ENCODE measurements around the gene AKNAD1. TPM values are rescaled to one million over a fixed set of nuclear protein-coding genes. Genes with fewer than 3 reads are reported as not detected.

AKNAD1 gene
- total RNA-seq, 1 donor from 2014 or later: not detected

DNA sequence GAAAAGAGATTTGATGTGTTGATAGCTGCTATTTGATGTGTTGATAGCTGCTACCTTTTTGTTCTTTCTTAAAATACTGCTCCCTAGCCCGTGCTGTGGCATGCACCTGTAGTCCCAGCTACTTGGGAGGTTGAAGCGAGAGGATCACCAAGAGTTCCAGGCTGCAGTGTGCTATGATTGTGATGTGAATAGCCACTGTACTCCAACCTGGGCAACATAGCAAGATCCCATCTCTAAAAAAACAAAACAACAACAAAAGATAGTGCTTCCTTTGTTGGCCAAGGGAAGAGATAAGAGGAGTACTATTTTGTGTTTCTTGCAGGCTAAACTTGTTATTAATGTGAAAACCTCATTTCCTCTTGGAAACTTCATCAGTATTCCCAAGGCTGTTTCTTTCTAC lies 25.9 kb upstream of the AKNAD1 start:
- TF ChIP-seq, protein P1, sequence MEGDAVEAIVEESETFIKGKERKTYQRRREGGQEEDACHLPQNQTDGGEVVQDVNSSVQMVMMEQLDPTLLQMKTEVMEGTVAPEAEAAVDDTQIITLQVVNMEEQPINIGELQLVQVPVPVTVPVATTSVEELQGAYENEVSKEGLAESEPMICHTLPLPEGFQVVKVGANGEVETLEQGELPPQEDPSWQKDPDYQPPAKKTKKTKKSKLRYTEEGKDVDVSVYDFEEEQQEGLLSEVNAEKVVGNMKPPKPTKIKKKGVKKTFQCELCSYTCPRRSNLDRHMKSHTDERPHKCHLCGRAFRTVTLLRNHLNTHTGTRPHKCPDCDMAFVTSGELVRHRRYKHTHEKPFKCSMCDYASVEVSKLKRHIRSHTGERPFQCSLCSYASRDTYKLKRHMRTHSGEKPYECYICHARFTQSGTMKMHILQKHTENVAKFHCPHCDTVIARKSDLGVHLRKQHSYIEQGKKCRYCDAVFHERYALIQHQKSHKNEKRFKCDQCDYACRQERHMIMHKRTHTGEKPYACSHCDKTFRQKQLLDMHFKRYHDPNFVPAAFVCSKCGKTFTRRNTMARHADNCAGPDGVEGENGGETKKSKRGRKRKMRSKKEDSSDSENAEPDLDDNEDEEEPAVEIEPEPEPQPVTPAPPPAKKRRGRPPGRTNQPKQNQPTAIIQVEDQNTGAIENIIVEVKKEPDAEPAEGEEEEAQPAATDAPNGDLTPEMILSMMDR (IDR thresholded peaks at IDR 0.05; ENCODE audit: borderline replicate concordance): no peak
- Histone ChIP-seq H3K36me3 (no peaks in the 10 kb centered on the region), H3K4me3 (no peak overlapping the region), H3K27me3 (ENCODE audit: low read depth) (no peaks in the 10 kb centered on the region), H3K9me3 (replicated peaks) (no peaks in the 10 kb centered on the region), H3K27ac (replicated peaks) (no peak overlapping the region), H3K4me1 (peaks cover 3% of the 10 kb centered on the region)
- intact Hi-C loops (cut with micrococcal nuclease): no loop called here
- DNase-seq: no peak

DNA sequence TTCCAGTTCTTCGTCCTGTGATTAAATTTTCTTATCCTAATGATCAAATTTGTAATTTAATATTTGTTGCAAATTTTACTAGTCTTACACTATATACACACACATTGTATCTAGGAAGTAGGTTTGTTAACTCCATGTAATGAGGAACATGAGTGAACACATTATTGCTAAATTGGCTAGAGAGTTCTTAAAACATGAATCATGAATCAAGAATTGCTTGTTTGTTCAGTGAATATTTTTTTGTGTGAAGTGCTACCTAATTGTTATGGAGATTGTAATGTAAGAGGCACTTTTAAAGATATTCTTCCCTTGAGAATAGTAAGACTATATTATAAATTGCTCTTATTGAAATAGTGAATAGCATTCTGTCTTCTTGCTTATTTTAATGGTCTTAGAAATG lies 24.5 kb upstream of the AKNAD1 start:
- H3K27me3 ChIP-seq (ENCODE audit: low read depth): no peaks in the 10 kb centered on the region
- intact Hi-C loops (cut with micrococcal nuclease): no loop called here
- no peak overlapping the region for H3K27ac ChIP-seq (replicated peaks)
- no peak overlapping the region for H3K4me3 ChIP-seq
- H3K36me3 ChIP-seq: no peaks in the 10 kb centered on the region
- TF ChIP-seq, protein P1 (IDR thresholded peaks at IDR 0.05; ENCODE audit: borderline replicate concordance): no peak
- peaks cover 16% of the 10 kb centered on the region for H3K4me1 ChIP-seq
- no peaks in the 10 kb centered on the region for H3K9me3 ChIP-seq (replicated peaks)
- DNase-seq: no peak

DNA sequence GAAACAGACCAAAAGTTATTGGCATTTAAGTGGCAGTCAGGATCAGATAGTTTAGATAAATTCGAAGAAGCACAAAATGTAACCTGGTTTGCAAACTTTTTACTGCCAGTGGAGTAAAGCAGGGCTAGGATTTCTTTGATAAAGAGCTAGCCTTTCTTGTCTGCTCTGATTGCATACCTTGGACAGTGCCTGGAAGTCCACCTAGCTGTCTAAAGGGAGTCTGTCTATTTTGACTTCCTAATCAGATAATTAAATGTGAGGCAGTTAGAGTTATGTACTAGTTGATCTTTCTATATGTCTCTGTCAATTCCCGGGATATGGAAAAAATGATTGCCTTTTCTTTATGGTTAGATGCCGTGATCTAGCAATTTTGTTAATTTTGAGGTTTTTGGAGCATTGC lies 24.0 kb upstream of the AKNAD1 start:
- H3K27me3 ChIP-seq (ENCODE audit: low read depth): no peaks in the 10 kb centered on the region
- no peaks in the 10 kb centered on the region for H3K9me3 ChIP-seq (replicated peaks)
- H3K4me1 ChIP-seq: peaks cover 20% of the 10 kb centered on the region
- H3K36me3 ChIP-seq: no peaks in the 10 kb centered on the region
- no peak overlapping the region for H3K27ac ChIP-seq (replicated peaks)
- intact Hi-C loops (cut with micrococcal nuclease): no loop called here
- no peak for DNase-seq
- H3K4me3 ChIP-seq: no peak overlapping the region
- TF ChIP-seq, protein P1 (IDR thresholded peaks at IDR 0.05; ENCODE audit: borderline replicate concordance): no peak

DNA sequence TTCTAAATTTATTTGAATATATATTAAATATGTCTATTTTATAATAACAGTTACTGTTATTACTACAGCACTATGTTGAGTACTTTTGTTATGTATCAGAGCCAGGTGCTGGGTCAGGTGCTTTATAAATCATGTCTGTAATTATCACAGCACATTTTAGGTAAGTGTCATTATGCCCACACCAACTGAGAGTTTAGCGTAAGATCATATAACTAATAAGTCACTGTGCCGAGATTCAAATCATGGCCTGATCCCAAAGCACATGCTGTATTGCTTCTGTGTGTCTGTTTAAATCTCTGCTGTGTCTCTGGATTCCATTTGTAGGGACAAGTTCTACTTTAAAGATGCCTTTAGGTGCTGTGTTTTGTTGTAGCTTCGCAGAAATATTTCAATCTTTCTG lies 21.8 kb upstream of the AKNAD1 start:
- no peak for DNase-seq
- H3K9me3 ChIP-seq (replicated peaks): no peaks in the 10 kb centered on the region
- H3K27ac ChIP-seq (replicated peaks): no peak overlapping the region
- H3K36me3 ChIP-seq: no peaks in the 10 kb centered on the region
- intact Hi-C loops (cut with micrococcal nuclease): no loop called here
- no peak overlapping the region for H3K4me3 ChIP-seq
- TF ChIP-seq, protein P1 (IDR thresholded peaks at IDR 0.05; ENCODE audit: borderline replicate concordance): no peak
- H3K27me3 ChIP-seq (ENCODE audit: low read depth): no peaks in the 10 kb centered on the region
- H3K4me1 ChIP-seq: peaks cover 20% of the 10 kb centered on the region

DNA sequence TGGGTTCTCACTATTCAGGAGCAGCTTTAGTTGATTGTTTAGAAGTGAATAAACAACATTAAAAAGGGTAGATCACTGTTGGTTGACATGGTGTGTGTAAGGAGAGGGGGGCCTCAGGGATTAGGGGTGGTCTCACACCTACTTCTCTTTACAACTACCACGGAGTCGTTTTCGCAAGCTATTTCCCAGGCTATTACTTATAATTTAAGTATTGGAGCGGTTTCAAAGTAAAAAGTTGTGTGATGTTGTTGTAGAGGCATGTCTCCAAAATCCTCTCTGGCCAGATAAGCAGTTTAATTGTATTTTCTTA lies 21.2 kb upstream of the AKNAD1 start:
- TF ChIP-seq, protein P1 (IDR thresholded peaks at IDR 0.05; ENCODE audit: borderline replicate concordance): no peak
- H3K4me3 ChIP-seq: peak overlapping the region; percentile 79
- intact Hi-C loops (cut with micrococcal nuclease): no loop called here

More for the DNA sequence above, 21.2 kb upstream of the AKNAD1 start:
- Histone ChIP-seq H3K4me1 (peaks cover 20% of the 10 kb centered on the region), H3K36me3 (no peaks in the 10 kb centered on the region), H3K27me3 (ENCODE audit: low read depth) (no peaks in the 10 kb centered on the region), H3K27ac (replicated peaks) (no peak overlapping the region), H3K9me3 (replicated peaks) (no peaks in the 10 kb centered on the region)
- DNase-seq: no peak
